Stomach (tissue), 9 donors: Measurements from ENCODE around the gene ARL10. TPM values are rescaled to one million over a fixed set of nuclear protein-coding genes. Genes with fewer than 3 reads are reported as not detected.

Experiments used
- DNase-seq, 2 donors: peaks; one replicate each; pipeline versions ENCODE4 v3.0.0 to v3.0.0-alpha.2; 2013 to 2019
- H3K27ac ChIP-seq, 5 donors: fragments of 200-600 bp in 4 of 5; sonication (generic) in 4 of 5; one replicate each; pipeline ENCODE4 v1.5.1; 2013 to 2019; ENCODE audit warnings: mild to moderate bottlenecking in 1 of 5, moderate library complexity in 1 of 5
- H3K27me3 ChIP-seq, 3 donors: fragments of 200-600 bp; sonication (generic); one replicate each; pipeline ENCODE4 v1.5.1; 2017 to 2019; ENCODE audit warnings: mixed run types in 1 of 3
- H3K36me3 ChIP-seq, 4 donors: fragments of 200-600 bp; sonication (generic); 1 replicate in 3 of 4; 2 replicates in 1 of 4; pipeline ENCODE4 v1.5.1; 2016 to 2019
- H3K4me1 ChIP-seq, 4 donors: fragments of 200-600 bp; sonication (generic); one replicate each; pipeline ENCODE4 v1.5.1; 2016 to 2019
- H3K4me3 ChIP-seq, 4 donors: fragments of 200-600 bp; sonication (generic) in 3 of 4; one replicate each; pipeline ENCODE4 v1.5.1; 2016 to 2019; ENCODE audit warnings: mild to moderate bottlenecking in 1 of 4
- H3K9me3 ChIP-seq, 4 donors: fragments of 200-600 bp; sonication (generic); one replicate each; pipeline ENCODE4 v1.5.1; 2016 to 2019
- CTCF ChIP-seq, 7 experiments: fragments of 450-650 bp in 4 of 7; fragments of 200-600 bp in 3 of 7; sonication (generic) in 3 of 7; IDR thresholded peaks; one replicate each; pipeline ENCODE4 v1.5.1; 2016 to 2019; ENCODE audit warnings: antibody characterized with exemption in 7 of 7, control low read depth in 2 of 7, mild to moderate bottlenecking in 1 of 7
- EP300 ChIP-seq: sonication (generic); formaldehyde crosslinking; IDR thresholded peaks from one replicate; pipeline ENCODE4 v1.6.1; 2017; ENCODE audit warnings: antibody characterized with exemption
- POLR2A ChIP-seq, 4 donors: fragments of 450-650 bp; IDR thresholded peaks; one replicate each; pipeline ENCODE4 v1.6.1; 2016; ENCODE audit warnings: antibody characterized with exemption in 4 of 4, control low read depth in 2 of 4, mild to moderate bottlenecking in 1 of 4, moderate library complexity in 1 of 4
- POLR2AphosphoS5 ChIP-seq, 3 donors: sonication (generic); formaldehyde crosslinking; IDR thresholded peaks; one replicate each; pipeline ENCODE4 v1.6.1; 2016; ENCODE audit warnings: antibody characterized with exemption in 3 of 3
- WGBS, 5 donors: extraction: QIAGEN DNeasy Blood & Tissue Kit in 3 of 5; methylation state at CpG; one replicate each; pipeline versions ENCODE4 v1.1.5 to v1.1.7; 2013 to 2018; 5-methylcytosine and 5-hydroxymethylcytosine counted together
- intact Hi-C: fragments of 100-400 bp; cut with DNase I; formaldehyde crosslinking; loops from one replicate; pipeline ENCODE4 v1.15.1; 2023; ENCODE audit warnings: low total_unique reads
- polyA plus RNA-seq, 3 donors: library from polyadenylated mRNA; stranded (reverse); fragments of 200-250 nt; gene quantifications; one replicate each; pipeline ENCODE4 v1.2.3, GENCODE V29; 2013
- total RNA-seq, 5 donors: library from RNA; depleted of rRNA; stranded (reverse); fragments of >200 nt; gene quantifications; one replicate each; pipeline versions ENCODE4 v1.1.0 to v1.2.3, GENCODE V29; 2014 to 2016
- donor health status: healthy with polysubstance abuse.
- donor health status: Bipolar disorder and iron deficiency.
- donor health status: healthy.

ARL10 gene
- total and polyA plus RNA-seq, 8 donors = 0.31 to 9.9 (median 3.0) TPM

DNA sequence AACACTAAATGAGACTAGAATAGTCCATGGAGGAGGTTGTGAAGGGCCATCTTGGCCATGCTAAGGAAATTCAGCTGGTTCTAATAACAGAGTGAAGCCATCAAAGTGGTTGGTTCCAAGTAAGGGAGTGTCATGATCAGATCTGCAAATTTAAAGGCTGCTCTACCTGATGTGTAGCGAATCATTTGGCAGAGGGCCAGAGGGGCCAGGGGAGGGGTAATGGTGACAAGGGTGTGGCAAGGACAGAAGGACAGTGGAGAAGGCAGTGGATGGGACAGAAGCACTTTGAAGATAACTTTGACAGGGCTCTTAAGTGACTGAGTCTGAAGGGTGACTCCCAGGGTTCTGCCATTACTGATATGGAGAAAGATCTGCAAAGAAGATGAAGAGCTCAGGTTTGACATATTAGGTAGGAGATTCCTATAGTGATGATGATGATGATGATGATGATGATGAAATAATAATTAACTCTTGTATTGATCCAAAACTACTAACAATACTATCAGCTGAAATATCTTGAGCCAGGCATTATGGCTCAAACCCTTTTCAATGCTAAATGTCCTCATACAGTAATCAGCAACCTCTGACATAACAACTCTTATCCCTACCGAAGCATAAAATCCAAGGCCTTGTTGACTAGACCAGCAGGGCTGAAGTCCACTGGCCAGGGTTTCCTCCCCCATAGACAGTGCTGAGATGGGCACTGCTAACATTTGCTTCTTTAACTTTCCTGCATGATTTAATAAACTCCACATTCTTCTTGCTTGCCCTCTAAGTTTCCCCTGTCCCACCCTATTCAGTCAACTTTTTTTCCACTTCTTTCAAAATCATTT, 23.7 kb upstream of the ARL10 start:
- intact Hi-C loops = no loop called here
- Histone ChIP-seq H3K4me1 (no peaks in the 10 kb centered on the region), H3K4me3 (no peak overlapping the region), H3K9me3 (no peaks in the 10 kb centered on the region), H3K27ac (no peak overlapping the region), H3K36me3 (peaks cover 34 to 93% (median 88%) of the 10 kb centered on the region in 4 donors), H3K27me3 (no peaks in the 10 kb centered on the region)
- 64 to 89% (median 82%) methylated on average over 2 of the region's 2 CpGs for WGBS, 5 donors
- DNase-seq = no peak
- TF ChIP-seq POLR2A (IDR thresholded peaks at IDR 0.05) = no peak

GRCh38 chr5:176342158-176342483, 23.2 kb upstream of the ARL10 start:
- no peak for DNase-seq
- no peak overlapping the region for H3K4me3 ChIP-seq
- peaks cover 34 to 93% (median 88%) of the 10 kb centered on the region in 4 donors for H3K36me3 ChIP-seq
- 88 to 98% (median 96%) methylated on average over 1 of the region's 1 CpG for WGBS, 5 donors
- TF ChIP-seq POLR2A (IDR thresholded peaks at IDR 0.05) = no peak
- no peak for TF ChIP-seq POLR2AphosphoS5 (IDR thresholded peaks at IDR 0.05)
- TF ChIP-seq CTCF (IDR thresholded peaks at IDR 0.05) = no peak
- TF ChIP-seq EP300 = no peak
- H3K27me3 ChIP-seq = no peaks in the 10 kb centered on the region
- H3K4me1 ChIP-seq = no peaks in the 10 kb centered on the region
- H3K9me3 ChIP-seq = no peaks in the 10 kb centered on the region
- intact Hi-C loops = no loop called here
- H3K27ac ChIP-seq = no peak overlapping the region

DNA sequence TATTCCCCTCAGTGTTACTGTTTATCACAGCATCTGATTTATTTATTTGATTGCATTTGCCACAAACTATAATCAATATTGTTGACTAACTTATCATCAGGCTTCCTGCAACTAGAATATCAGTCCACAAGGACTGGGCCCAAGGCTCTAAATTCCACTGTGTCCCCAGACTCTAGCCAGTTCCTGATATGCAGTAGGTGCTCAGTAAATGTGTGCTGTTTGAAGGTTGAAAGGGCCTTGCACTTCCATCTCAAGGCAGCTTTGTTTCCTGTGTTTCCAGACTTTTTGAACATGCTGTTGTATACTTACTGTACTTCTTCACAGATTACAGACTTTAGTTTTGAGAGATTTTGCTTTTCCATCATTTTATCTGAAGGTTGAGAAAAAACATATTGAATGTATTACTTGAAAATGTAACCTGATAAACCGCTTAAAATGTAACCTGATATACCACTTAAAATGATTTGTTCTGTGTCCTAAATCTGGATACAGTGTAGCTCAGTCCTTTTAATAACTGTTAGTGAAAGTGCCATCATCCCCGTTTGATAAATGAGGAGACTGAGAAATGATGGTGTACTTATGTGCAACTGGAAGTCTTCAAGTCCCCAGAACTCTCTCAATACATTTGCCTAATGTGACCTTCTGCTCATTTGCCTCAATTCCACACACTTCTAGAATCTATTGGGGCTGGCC, 22.4 kb upstream of the ARL10 start:
- Histone ChIP-seq H3K4me1 (no peaks in the 10 kb centered on the region), H3K9me3 (no peaks in the 10 kb centered on the region), H3K27me3 (no peaks in the 10 kb centered on the region), H3K4me3 (no peak overlapping the region), H3K27ac (no peak overlapping the region), H3K36me3 (peaks cover 34 to 93% (median 88%) of the 10 kb centered on the region in 4 donors)
- no peak for TF ChIP-seq CTCF (IDR thresholded peaks at IDR 0.05)
- intact Hi-C loops = no loop called here
- WGBS, 5 donors = 60 to 77% (median 69%) methylated on average over 2 of the region's 2 CpGs
- no peak for DNase-seq

DNA sequence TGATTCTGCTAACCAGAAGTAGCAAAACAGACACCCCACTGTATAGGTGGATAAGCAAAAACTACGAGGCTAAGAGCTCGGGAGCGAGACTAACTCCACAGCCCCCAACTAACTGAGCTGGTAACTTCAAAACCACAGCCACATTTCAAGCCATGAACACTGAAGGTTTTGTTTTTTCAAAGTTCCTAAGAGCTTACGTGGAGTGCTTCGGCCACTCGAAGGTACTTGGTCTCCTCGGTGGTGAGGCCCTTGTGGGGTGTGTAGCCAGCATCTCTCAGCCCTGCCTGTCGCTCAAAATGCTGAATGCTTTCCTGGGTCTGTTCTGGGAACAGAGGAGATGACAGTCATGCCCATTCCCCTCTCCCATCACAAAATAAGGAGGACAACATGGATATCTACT, 14.9 kb upstream of the ARL10 start:
- no peak overlapping the region for H3K27ac ChIP-seq
- H3K4me3 ChIP-seq = no peak overlapping the region
- TF ChIP-seq POLR2AphosphoS5 (IDR thresholded peaks at IDR 0.05) (no peak), CTCF (IDR thresholded peaks at IDR 0.05) (no peak), POLR2A (IDR thresholded peaks at IDR 0.05) (no peak), EP300 (no peak)
- intact Hi-C loops = no loop called here
- H3K36me3 ChIP-seq = peaks cover 81 to 100% (median 100%) of the 10 kb centered on the region in 4 donors
- H3K27me3 ChIP-seq = no peaks in the 10 kb centered on the region
- 93 to 98% (median 95%) methylated on average over 8 of the region's 8 CpGs for WGBS, 5 donors
- peaks cover 0 to 9% (median 0%) of the 10 kb centered on the region in 4 donors for H3K4me1 ChIP-seq
- no peak for DNase-seq
- no peaks in the 10 kb centered on the region for H3K9me3 ChIP-seq
